ENCODE results near the gene TLX2.

Gene TLX2

GRCh38 chr2:74495440-74495839, 18.8 kb upstream of the TLX2 start:
- in situ Hi-C loops (cut with MboI; ENCODE audit: low sequenced_read_pairs), result loop anchor here (25.0 kb wide), 1 partner anchor 92 kb away; no protein-coding TSS in a partner anchor

- in situ Hi-C loops (cut with MboI; ENCODE audit: low sequenced_read_pairs), result loop anchor here (25.0 kb wide), 1 partner anchor 90 kb away; no protein-coding TSS in a partner anchor
Observed at GRCh38 chr2:74496997-74497776, 17.1 kb upstream of the TLX2 start.

DNA sequence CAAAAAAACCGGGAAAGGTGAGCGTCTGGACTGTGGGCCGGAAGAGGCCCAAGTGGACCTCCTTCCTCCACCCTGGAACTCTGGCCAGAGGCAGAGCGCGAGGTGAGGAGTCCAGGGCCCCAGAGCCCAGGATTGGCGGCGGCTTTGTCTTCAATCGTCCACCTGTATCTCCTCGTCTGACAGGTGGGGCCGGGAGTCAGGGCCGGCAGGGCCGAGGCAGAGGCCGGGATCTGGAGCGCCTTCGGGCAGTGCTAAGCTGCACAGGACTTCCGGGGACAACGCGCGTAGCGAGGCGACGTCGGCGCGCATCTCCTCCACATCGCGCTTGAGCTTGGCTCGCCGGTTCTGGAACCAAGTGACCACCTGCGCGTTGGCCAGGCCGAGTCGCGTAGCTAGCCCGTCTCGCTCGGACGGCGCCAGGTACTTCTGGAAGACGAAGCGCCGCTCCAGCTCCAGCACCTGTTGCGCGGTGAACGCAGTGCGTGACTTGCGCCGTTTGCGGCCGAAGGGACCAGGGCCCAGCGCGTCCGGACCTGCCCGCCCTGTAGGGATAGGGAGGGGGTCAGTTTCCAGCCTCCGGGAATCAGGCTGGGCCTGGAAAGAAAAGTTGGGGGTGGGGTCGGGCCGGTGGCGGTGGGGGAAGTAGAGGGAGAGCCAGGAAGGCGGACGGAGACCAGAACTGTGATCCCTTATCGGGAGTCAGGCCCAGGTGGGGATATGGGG, 16.3 kb upstream of the TLX2 start:
- in situ Hi-C loops (cut with MboI; ENCODE audit: low sequenced_read_pairs), result loop anchor here (25.0 kb wide), 1 partner anchor 89 kb away; no protein-coding TSS in a partner anchor

- in situ Hi-C loops (cut with MboI; ENCODE audit: low sequenced_read_pairs), result loop anchor here (25.0 kb wide), 1 partner anchor 89 kb away; no protein-coding TSS in a partner anchor
Observed at GRCh38 chr2:74498500-74499266, 15.6 kb upstream of the TLX2 start.

- in situ Hi-C loops (cut with MboI; ENCODE audit: low sequenced_read_pairs), result loop anchor here (25.0 kb wide), 1 partner anchor 88 kb away; no protein-coding TSS in a partner anchor
Observed at GRCh38 chr2:74499267-74499939, 14.8 kb upstream of the TLX2 start, which contains the start of gene LBX2. Gene LBX2 (minus strand): TSS chr2:74499603. CDS start chr2:74499537, 66 bp downstream.

DNA sequence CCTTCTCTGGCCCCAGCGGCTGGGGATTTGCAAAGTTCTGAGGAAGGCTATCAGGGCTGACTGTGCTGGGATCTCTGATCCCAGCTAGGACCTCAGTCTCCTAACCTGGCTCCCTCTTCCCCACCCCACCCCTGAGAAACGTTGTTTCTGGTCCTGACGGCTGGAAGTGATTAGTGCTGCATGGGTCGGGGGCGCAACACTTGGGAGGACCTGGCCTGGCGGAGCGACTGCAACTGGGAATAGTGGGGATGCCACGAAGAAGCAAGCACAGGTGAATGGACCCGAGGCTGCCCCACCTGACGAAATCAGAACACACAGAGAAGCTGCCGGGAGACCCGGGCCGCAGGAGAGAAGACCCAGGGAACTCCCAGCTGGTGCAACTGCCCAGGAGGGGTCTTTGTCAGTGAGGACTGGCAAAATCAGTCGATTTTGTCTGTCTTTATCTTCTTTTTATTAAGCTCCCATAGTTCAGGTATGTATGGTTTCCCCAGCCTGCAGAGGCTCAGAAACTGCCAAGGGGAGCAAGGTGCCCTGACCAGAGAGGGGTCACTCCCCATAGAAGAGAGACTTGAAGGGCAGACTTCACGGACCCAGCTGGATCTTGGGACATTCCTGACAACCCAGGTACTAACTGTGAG, 14.2 kb upstream of the TLX2 start:
- in situ Hi-C loops (cut with MboI; ENCODE audit: low sequenced_read_pairs), result loop anchor here (25.0 kb wide), 1 partner anchor 87 kb away; no protein-coding TSS in a partner anchor

DNA sequence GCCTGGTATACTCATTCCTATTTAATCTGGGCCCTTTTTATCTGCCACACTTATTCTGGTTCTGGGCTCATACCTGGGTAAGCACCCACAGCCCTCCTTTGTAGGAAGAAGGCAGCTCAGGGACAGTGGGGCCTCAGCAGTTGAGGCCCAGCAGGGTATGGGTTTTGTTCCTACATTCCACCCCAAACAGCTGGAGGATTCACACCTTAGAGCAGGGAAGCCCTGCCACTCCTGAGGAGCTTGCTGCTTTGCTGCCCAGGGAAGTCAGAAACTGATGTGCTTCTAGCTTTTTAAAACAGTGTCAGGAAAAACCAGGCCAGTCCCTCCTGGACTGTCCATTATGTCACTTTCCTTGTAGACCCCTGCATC, 13.7 kb upstream of the TLX2 start:
- in situ Hi-C loops (cut with MboI; ENCODE audit: low sequenced_read_pairs), result no loop called here

- in situ Hi-C loops (cut with MboI; ENCODE audit: low sequenced_read_pairs), result no loop called here
Observed at GRCh38 chr2:74501335-74502071, 12.7 kb upstream of the TLX2 start.

DNA sequence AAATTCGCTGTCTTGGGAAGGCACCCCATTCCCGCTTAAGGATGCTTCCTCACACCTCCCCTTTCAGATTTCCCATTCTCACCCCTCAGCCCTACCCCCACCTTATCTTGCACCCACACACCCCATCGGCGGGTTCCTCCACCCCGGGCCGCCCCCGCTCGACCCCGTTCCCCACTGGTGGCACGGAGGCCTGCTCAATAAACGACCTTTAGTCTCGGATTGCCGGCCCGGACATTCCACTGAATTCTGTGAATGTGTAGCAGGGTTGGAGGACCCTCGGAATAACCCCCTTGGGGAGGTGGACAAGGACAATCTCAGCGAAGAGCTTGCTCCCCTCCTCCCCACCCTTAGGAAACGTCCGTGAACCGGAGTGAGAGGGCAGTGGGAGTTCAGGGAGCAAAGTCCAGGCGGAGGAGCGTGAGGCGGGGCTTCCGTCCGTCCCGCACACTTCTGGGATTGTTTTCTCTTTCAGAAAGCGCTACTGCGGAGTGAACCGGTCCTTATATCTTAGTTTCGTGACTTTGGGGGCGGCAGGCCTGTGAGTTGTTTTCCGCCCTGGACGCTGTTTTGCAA, 12.0 kb upstream of the TLX2 start:
- in situ Hi-C loops (cut with MboI; ENCODE audit: low sequenced_read_pairs), result no loop called here

GRCh38 chr2:74502720-74503505, 11.3 kb upstream of the TLX2 start:
- in situ Hi-C loops (cut with MboI; ENCODE audit: low sequenced_read_pairs), result no loop called here

- in situ Hi-C loops (cut with MboI; ENCODE audit: low sequenced_read_pairs), result no loop called here
Observed at GRCh38 chr2:74503506-74504475, 10.5 kb upstream of the TLX2 start.

- in situ Hi-C loops (cut with MboI; ENCODE audit: low sequenced_read_pairs), result no loop called here
Observed at GRCh38 chr2:74504591-74504990, 9.7 kb upstream of the TLX2 start.

GRCh38 chr2:74505448-74506246, 8.6 kb upstream of the TLX2 start:
- in situ Hi-C loops (cut with MboI; ENCODE audit: low sequenced_read_pairs), result no loop called here

- in situ Hi-C loops (cut with MboI; ENCODE audit: low sequenced_read_pairs), result no loop called here
Observed at GRCh38 chr2:74507145-74507925, 6.9 kb upstream of the TLX2 start, which contains the start of gene PCGF1. Gene PCGF1 (minus strand): TSS chr2:74507695. CDS start chr2:74507668, 27 bp downstream.

DNA sequence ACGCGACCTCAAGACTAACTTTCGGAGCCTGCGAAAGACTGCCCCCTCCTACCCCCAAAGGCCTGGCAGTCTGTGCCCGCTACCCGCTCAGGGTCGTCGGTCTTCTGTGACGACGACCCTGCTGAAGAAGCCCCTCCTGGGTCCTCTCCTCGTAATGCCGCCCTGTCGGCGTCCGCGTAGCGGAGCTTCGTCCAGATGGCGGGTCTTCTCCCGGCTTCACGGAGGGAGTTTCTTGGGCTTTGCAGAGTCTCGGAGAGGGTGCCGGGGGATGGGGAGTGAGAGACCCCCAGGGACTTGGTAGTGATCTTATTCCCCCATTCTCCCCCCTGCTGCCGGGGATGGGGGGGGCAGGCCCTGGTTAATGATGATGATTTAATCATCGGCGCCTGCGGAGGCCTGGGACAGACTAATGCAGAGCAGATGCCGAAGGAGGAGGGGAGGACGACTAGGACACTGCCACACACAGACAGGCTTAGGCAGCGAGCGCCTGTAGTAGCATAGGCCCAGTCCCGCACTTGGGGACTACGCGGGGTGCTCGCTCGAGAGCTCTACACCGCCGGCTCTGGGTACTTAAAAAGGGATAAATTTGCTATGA, 6.2 kb upstream of the TLX2 start:
- in situ Hi-C loops (cut with MboI; ENCODE audit: low sequenced_read_pairs), result no loop called here

All from HL-60/S4 treated with phorbol 12-myristate 13-acetate at 8.2 ng/mL for 4 days and 3 days (cell line).